Ovary (tissue), 3 donors: Measurements from ENCODE around the gene PRKCH.

Experiments
- POLR2A ChIP-seq: fragments of 450-650 bp; IDR thresholded peaks from one replicate; pipeline ENCODE4 v1.6.1; 2017; ENCODE audit warnings: antibody characterized with exemption, mild to moderate bottlenecking, moderate library complexity
- TF ChIP-seq, protein P1 (sequence below), 3 donors: fragments of 450-650 bp in 2 of 3; fragments of 200-600 bp in 1 of 3; IDR thresholded peaks; one replicate each; pipeline versions ENCODE4 v1.5.1 to v1.8.0; 2016 to 2022; ENCODE audit warnings: antibody characterized with exemption in 3 of 3, mild to moderate bottlenecking in 1 of 3
- donor health status: DM: no; HTN: no; CAD: no.

DNA sequence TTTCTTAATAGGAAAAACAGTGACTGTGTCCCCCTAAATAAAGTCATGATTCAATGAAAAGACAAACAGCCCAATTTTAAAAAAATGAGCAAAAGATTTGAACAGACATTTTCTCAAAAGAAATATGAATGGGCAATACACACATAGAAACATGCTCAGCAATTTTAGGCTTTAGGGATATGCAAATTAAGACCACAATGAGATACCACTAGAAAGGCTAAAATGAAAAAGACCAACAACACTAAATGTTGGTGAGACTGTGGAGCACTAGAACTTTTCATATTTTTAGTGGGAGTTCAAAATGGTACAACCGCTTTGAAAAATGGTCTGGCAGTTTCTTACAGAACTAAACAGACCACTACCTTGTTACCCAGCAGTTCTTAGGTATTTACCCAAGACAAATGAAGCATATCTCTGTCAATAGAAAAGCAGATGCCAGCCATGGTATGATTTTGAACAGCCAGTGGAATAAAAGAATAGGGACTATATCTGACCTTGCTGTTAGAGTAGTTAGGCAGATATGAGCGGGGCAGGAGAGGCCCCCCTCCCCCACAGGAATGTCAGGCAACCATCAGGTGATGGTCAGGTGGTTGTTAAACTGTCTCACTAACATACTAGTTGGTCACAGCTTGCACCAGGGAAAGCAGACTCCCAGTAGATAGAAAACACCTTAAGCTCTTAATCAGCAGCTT, 108.8 kb downstream of the PRKCH start:
- TF ChIP-seq, protein P1, sequence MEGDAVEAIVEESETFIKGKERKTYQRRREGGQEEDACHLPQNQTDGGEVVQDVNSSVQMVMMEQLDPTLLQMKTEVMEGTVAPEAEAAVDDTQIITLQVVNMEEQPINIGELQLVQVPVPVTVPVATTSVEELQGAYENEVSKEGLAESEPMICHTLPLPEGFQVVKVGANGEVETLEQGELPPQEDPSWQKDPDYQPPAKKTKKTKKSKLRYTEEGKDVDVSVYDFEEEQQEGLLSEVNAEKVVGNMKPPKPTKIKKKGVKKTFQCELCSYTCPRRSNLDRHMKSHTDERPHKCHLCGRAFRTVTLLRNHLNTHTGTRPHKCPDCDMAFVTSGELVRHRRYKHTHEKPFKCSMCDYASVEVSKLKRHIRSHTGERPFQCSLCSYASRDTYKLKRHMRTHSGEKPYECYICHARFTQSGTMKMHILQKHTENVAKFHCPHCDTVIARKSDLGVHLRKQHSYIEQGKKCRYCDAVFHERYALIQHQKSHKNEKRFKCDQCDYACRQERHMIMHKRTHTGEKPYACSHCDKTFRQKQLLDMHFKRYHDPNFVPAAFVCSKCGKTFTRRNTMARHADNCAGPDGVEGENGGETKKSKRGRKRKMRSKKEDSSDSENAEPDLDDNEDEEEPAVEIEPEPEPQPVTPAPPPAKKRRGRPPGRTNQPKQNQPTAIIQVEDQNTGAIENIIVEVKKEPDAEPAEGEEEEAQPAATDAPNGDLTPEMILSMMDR (IDR thresholded peaks at IDR 0.05) = no peak
- TF ChIP-seq POLR2A = no peak
